H1 (cell line): ENCODE data around the gene OR12D2. TPM values are rescaled to one million over a fixed set of nuclear protein-coding genes. Genes with fewer than 3 reads are reported as not detected.

Experiments used
- CTCF ChIA-PET: fragments of 300-600 bp; sonication (Branson Sonifier 250); formaldehyde crosslinking; loops from one replicate; lab custom pipeline; 2021; ENCODE audit not compliant: partially characterized antibody; lab: Charles Lee
- POLR2A ChIA-PET: fragments of 300-600 bp; sonication (Branson Sonifier 250); formaldehyde crosslinking; loops from one replicate; lab custom pipeline; 2021; ENCODE audit warnings: inconsistent platforms; ENCODE audit not compliant: partially characterized antibody; lab: Charles Lee
- DNase-seq, 2 experiments: peaks; one replicate each; pipeline versions ENCODE4 v3.0.0 to v3.0.0-alpha.2; 2010 to 2022; ENCODE audit warnings: low spot score in 2 of 2, low read depth in 1 of 2, mixed read lengths in 1 of 2
- FAIRE-seq: peaks from 2 replicates; lab custom pipeline; 2011; peaks lifted over from hg19 to GRCh38; lab: Jason Lieb, UNC
- H2AFZ ChIP-seq: 2 replicates; pipeline ENCODE4 v1.8.1; 2012; ENCODE audit warnings: low read length, inconsistent platforms
- H2AK5ac ChIP-seq: 2 replicates; pipeline ENCODE4 v1.6.1; 2013; ENCODE audit warnings: low read depth, low read length
- H2BK120ac ChIP-seq: replicated peaks from 2 replicates; pipeline ENCODE3; 2013; ENCODE audit warnings: low read depth, low read length, inconsistent platforms
- H2BK12ac ChIP-seq: 2 replicates; pipeline ENCODE4 v1.6.1; 2013; ENCODE audit warnings: low read depth, low read length
- H2BK15ac ChIP-seq: 2 replicates; pipeline ENCODE4 v1.6.1; 2013; ENCODE audit warnings: low read length
- H2BK20ac ChIP-seq: 2 replicates; pipeline ENCODE4 v1.6.1; 2013; ENCODE audit warnings: low read length
- H2BK5ac ChIP-seq: 2 replicates; pipeline ENCODE4 v1.6.1; 2013; ENCODE audit warnings: low read depth, low read length
- H3K14ac ChIP-seq: 2 replicates; pipeline ENCODE4 v1.6.1; 2013; ENCODE audit warnings: inconsistent platforms; ENCODE audit not compliant: insufficient read length
- H3K18ac ChIP-seq: 2 replicates; pipeline ENCODE4 v1.6.1; 2013; ENCODE audit warnings: low read length; ENCODE audit errors: extremely low read depth
- H3K23ac ChIP-seq: 2 replicates; pipeline ENCODE4 v1.6.1; 2013; ENCODE audit warnings: inconsistent platforms; ENCODE audit not compliant: insufficient read length
- H3K23me2 ChIP-seq: 2 replicates; pipeline ENCODE4 v1.6.1; 2013; ENCODE audit warnings: low read depth, low read length
- H3K27ac ChIP-seq: 2 replicates; pipeline ENCODE4 v1.6.1; 2011; ENCODE audit warnings: low read depth, low read length, inconsistent platforms
- H3K27me3 ChIP-seq, 4 experiments: replicated peaks in 1 of 4; 1 replicate in 1 of 4; 2 replicates in 3 of 4; pipeline versions ENCODE4 v1.6.1 to v1.8.1; 2011 to 2013; ENCODE audit warnings: low read length in 3 of 4, mild to moderate bottlenecking in 3 of 4, inconsistent platforms in 2 of 4, mixed read lengths in 2 of 4, moderate library complexity in 1 of 4; ENCODE audit not compliant: control insufficient read depth in 3 of 4, insufficient read depth in 3 of 4; ENCODE audit errors: extremely low read depth in 1 of 4
- H3K36me3 ChIP-seq, 4 experiments: 2 replicates each; pipeline versions ENCODE4 v1.6.1 to v1.8.1; 2011 to 2013; ENCODE audit warnings: mild to moderate bottlenecking in 4 of 4, low read length in 3 of 4, moderate library complexity in 2 of 4, control low read depth in 1 of 4, inconsistent platforms in 1 of 4; ENCODE audit not compliant: insufficient read depth in 4 of 4, control insufficient read depth in 2 of 4
- H3K4ac ChIP-seq: replicated peaks from 2 replicates; pipeline ENCODE3; 2013; ENCODE audit warnings: low read length, low read depth, mixed read lengths, inconsistent platforms; ENCODE audit not compliant: insufficient read length
- H3K4me1 ChIP-seq, 4 experiments: replicated peaks in 1 of 4; 1 replicate in 1 of 4; 2 replicates in 3 of 4; pipeline versions ENCODE4 v1.6.1 to v1.8.1; 2011 to 2013; ENCODE audit warnings: low read length in 3 of 4, inconsistent platforms in 2 of 4, mixed read lengths in 1 of 4; ENCODE audit not compliant: insufficient read depth in 4 of 4, control insufficient read depth in 3 of 4
- H3K4me2 ChIP-seq, 2 experiments: 2 replicates each; pipeline versions ENCODE4 v1.6.1 to v1.8.1; 2011 to 2013; ENCODE audit warnings: low read depth in 2 of 2, low read length in 2 of 2, control low read depth in 1 of 2, inconsistent platforms in 1 of 2, mild to moderate bottlenecking in 1 of 2; ENCODE audit not compliant: insufficient read depth in 1 of 2
- H3K4me3 ChIP-seq, 4 experiments: fragments of 200-600, 300-600 bp in 1 of 4; sonication (generic), shearing (Covaris generic), sonication (Bioruptor Twin) in 1 of 4; 2 replicates each; pipeline versions ENCODE4 v1.5.1 to v1.8.1; 2011 to 2016; ENCODE audit warnings: low read length in 4 of 4, low read depth in 3 of 4, control low read depth in 2 of 4, inconsistent platforms in 2 of 4, mild to moderate bottlenecking in 2 of 4, mixed read lengths in 1 of 4, moderate library complexity in 1 of 4; ENCODE audit not compliant: insufficient read depth in 2 of 4; ENCODE audit errors: extremely low read depth in 1 of 4
- H3K56ac ChIP-seq: replicated peaks from 2 replicates; pipeline ENCODE3; 2013; ENCODE audit warnings: low read depth, mild to moderate bottlenecking, mixed read lengths, low read length, inconsistent platforms; ENCODE audit not compliant: insufficient read length
- H3K79me1 ChIP-seq: 2 replicates; pipeline ENCODE4 v1.6.1; 2013; ENCODE audit warnings: low read depth, low read length, control low read depth
- H3K79me2 ChIP-seq, 2 experiments: 2 replicates each; pipeline versions ENCODE4 v1.6.1 to v1.8.1; 2012 to 2013; ENCODE audit warnings: low read length in 2 of 2, mild to moderate bottlenecking in 2 of 2, inconsistent platforms in 1 of 2; ENCODE audit not compliant: insufficient read depth in 2 of 2, control insufficient read depth in 1 of 2
- H3K9ac ChIP-seq, 4 experiments: replicated peaks in 1 of 4; 1 replicate in 1 of 4; 2 replicates in 3 of 4; pipeline versions ENCODE4 v1.6.1 to v1.8.1; 2011 to 2013; ENCODE audit warnings: low read depth in 3 of 4, low read length in 3 of 4, control low read depth in 2 of 4, mild to moderate bottlenecking in 2 of 4, moderate library complexity in 2 of 4, inconsistent platforms in 1 of 4; ENCODE audit errors: extremely low read depth in 1 of 4
- H3K9me3 ChIP-seq, 2 experiments: 2 replicates each; pipeline versions ENCODE4 v1.6.1 to v1.8.1; 2012 to 2013; ENCODE audit warnings: mild to moderate bottlenecking in 2 of 2, moderate library complexity in 2 of 2, control low read depth in 1 of 2, inconsistent platforms in 1 of 2, low read depth in 1 of 2, low read length in 1 of 2, mixed read lengths in 1 of 2; ENCODE audit not compliant: insufficient read depth in 2 of 2
- H4K20me1 ChIP-seq, 2 experiments: replicated peaks in 1 of 2; 2 replicates each; pipeline versions ENCODE3 to v1.8.1; 2011 to 2013; ENCODE audit warnings: inconsistent platforms in 2 of 2, low read length in 2 of 2, mild to moderate bottlenecking in 1 of 2; ENCODE audit not compliant: insufficient read depth in 2 of 2, control insufficient read depth in 1 of 2
- H4K5ac ChIP-seq: 2 replicates; pipeline ENCODE4 v1.6.1; 2013; ENCODE audit warnings: low read length, low read depth, mixed read lengths, inconsistent platforms; ENCODE audit not compliant: insufficient read length
- H4K8ac ChIP-seq: 2 replicates; pipeline ENCODE4 v1.8.0; 2013; ENCODE audit warnings: mild to moderate bottlenecking, moderate library complexity, low read length, inconsistent platforms; ENCODE audit not compliant: insufficient read depth; ENCODE audit errors: extremely low read depth
- H4K91ac ChIP-seq: replicated peaks from 2 replicates; pipeline ENCODE3; 2013; ENCODE audit warnings: low read length, mixed read lengths, inconsistent platforms; ENCODE audit not compliant: insufficient read length
- KDM1A ChIP-seq: fragments of 200-600, 300-600 bp; sonication (generic); IDR thresholded peaks from 2 replicates; pipeline ENCODE4 v1.7.1; 2016; ENCODE audit warnings: mild to moderate bottlenecking, low read length, borderline replicate concordance
- MAFK ChIP-seq: IDR thresholded peaks from 2 replicates; pipeline ENCODE4 v1.6.1; 2012; ENCODE audit warnings: low read depth, mild to moderate bottlenecking, improper control_type of control experiment, low read length
- POLR2A ChIP-seq, 2 experiments: IDR thresholded peaks; 1 replicate in 1 of 2; 2 replicates in 1 of 2; pipeline ENCODE4 v1.6.1; 2011; ENCODE audit warnings: low read depth in 2 of 2, low read length in 2 of 2, mild to moderate bottlenecking in 2 of 2; ENCODE audit errors: control extremely low read depth in 1 of 2
- RXRA ChIP-seq: IDR thresholded peaks from 2 replicates; pipeline ENCODE4 v1.6.1; 2011; ENCODE audit warnings: low read depth, mild to moderate bottlenecking, low read length, moderate library complexity; ENCODE audit not compliant: insufficient read depth
- SP1 ChIP-seq: IDR thresholded peaks from 2 replicates; pipeline ENCODE4 v1.6.1; 2011; ENCODE audit warnings: low read depth, low read length
- WGBS, 2 experiments: shearing (Covaris generic) in 1 of 2; methylation state at CpG; one replicate each; pipeline versions ENCODE4 v1.1.6 to v1.1.7; 2013 to 2015; ENCODE audit warnings: low lambda C conversion rate in 2 of 2, mixed read lengths in 2 of 2, inconsistent platforms in 1 of 2, low coverage in 1 of 2, missing lambda C conversion rate in 1 of 2; ENCODE audit not compliant: insufficient replicate concordance in 2 of 2, insufficient coverage in 1 of 2, insufficient read length in 1 of 2; ENCODE audit errors: extremely low coverage in 1 of 2, missing lambda C conversion rate in 1 of 2; 5-methylcytosine and 5-hydroxymethylcytosine counted together
- polyA plus RNA-seq, 7 experiments: library from polyadenylated mRNA; depleted of rRNA in 3 of 7; stranded (reverse) in 5 of 7; unstranded in 2 of 7; fragments of >200 nt in 5 of 7; fragments of 200-250 nt in 2 of 7; gene quantifications; 1 replicate in 5 of 7; 2 replicates in 1 of 7; 4 replicates in 1 of 7; pipeline versions ENCODE4 v1.2.1 to v1.2.3, GENCODE V29; 2011 to 2013; ENCODE audit warnings: missing spikeins in 2 of 7, mixed read lengths in 2 of 7
- total RNA-seq: library from RNA; stranded (reverse); fragmentation: NEBNext Ultra II Directional; extraction: Animal tissue kit (Norgen Biotek cat#: 25700); gene quantifications from 2 replicates; pipeline ENCODE4 v1.2.1, GENCODE V29; 2021
- TF ChIP-seq, protein P1 (sequence below): IDR thresholded peaks from 2 replicates; pipeline ENCODE4 v1.6.1; 2011; ENCODE audit warnings: low read length, improper control_type of control experiment
- TF ChIP-seq, protein P2 (sequence below): IDR thresholded peaks from 2 replicates; pipeline ENCODE4 v1.6.1; 2012; ENCODE audit warnings: inconsistent platforms

The OR12D2 gene
- total and polyA plus RNA-seq, 2 of the 8 experiments (the other 6 are each of a cell fraction or from before 2014, with no cell fraction given), result not detected

DNA sequence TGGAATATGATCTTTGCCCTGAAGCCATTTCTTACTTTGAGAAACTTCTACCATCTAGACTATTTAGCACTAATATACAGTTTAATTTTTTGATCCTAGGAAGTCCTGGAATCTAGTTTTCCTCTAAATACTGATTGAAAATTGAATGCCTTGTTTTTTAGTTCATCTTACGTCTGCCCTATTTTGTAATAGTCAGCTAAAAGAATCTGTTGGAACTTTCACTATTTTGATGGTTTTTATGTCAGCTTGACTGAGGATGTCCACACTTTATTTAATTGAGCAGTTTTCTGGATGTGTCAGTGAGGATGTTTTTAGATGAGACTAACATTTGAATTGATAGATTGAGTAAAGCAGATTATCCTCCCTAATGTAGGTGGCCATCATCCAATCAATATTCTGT lies 8.4 kb downstream of the OR12D2 start:
- H3K23me2 ChIP-seq, result no peaks in the 10 kb centered on the region
- ChIA-PET CTCF (no interaction called here), POLR2A (no interaction called here)
- H3K27me3 ChIP-seq, result peaks cover 0 to 1% (median 0%) of the 10 kb centered on the region in 4 experiments; a peak in 1 of 7 replicates
- H3K56ac ChIP-seq, result no peak overlapping the region
- DNase-seq (no peak), FAIRE-seq (no peak)
- 48% methylated on average over 1 of the region's 1 CpG; no CpG with 5 or more reads in 1 of the 2 experiments for WGBS, 2 experiments
- H4K20me1 ChIP-seq, result no peaks in the 10 kb centered on the region
- H3K27ac ChIP-seq, result no peak overlapping the region
- H3K4me3 ChIP-seq, result no peak overlapping the region
- no peaks in the 10 kb centered on the region for H3K9me3 ChIP-seq
- H3K4me1 ChIP-seq, result no peaks in the 10 kb centered on the region
- H4K91ac ChIP-seq, result no peak overlapping the region
- H2AK5ac ChIP-seq, result no peak overlapping the region
- H3K18ac ChIP-seq, result no peak overlapping the region
- no peak overlapping the region for H2BK15ac ChIP-seq
- H2BK5ac ChIP-seq, result no peak overlapping the region
- H3K4ac ChIP-seq, result no peak overlapping the region
- no peak overlapping the region for H3K14ac ChIP-seq
- H4K5ac ChIP-seq, result no peak overlapping the region
- no peak overlapping the region for H2BK12ac ChIP-seq
- no peak overlapping the region for H2BK20ac ChIP-seq
- no peak overlapping the region for H2AFZ ChIP-seq
- H3K36me3 ChIP-seq, result no peaks in the 10 kb centered on the region
- H3K9ac ChIP-seq, result no peak overlapping the region
- no peak overlapping the region for H2BK120ac ChIP-seq
- H3K79me2 ChIP-seq, result no peaks in the 10 kb centered on the region
- H3K23ac ChIP-seq, result no peak overlapping the region
- no peaks in the 10 kb centered on the region for H3K79me1 ChIP-seq
- no peak overlapping the region for H3K4me2 ChIP-seq
- no peak overlapping the region for H4K8ac ChIP-seq
- no peak for TF ChIP-seq RXRA
- TF ChIP-seq, protein P1, sequence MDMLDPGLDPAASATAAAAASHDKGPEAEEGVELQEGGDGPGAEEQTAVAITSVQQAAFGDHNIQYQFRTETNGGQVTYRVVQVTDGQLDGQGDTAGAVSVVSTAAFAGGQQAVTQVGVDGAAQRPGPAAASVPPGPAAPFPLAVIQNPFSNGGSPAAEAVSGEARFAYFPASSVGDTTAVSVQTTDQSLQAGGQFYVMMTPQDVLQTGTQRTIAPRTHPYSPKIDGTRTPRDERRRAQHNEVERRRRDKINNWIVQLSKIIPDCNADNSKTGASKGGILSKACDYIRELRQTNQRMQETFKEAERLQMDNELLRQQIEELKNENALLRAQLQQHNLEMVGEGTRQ, result no peak
- no peak for TF ChIP-seq MAFK
- TF ChIP-seq SP1, result no peak
- no peak for TF ChIP-seq POLR2A (IDR thresholded peaks at IDR 0.05; ENCODE audit: control extremely low read depth in 1 of 2, low read depth in 2 of 2, low read length in 2 of 2)
- TF ChIP-seq KDM1A, result no peak
- TF ChIP-seq, protein P2, sequence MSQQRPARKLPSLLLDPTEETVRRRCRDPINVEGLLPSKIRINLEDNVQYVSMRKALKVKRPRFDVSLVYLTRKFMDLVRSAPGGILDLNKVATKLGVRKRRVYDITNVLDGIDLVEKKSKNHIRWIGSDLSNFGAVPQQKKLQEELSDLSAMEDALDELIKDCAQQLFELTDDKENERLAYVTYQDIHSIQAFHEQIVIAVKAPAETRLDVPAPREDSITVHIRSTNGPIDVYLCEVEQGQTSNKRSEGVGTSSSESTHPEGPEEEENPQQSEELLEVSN, result no peak
